GM19467 (cell line): Measurements from ENCODE around the gene NXPH1.
A peak's percentile ranks its signal among the peaks of the same experiment; 100 is the strongest.

Experiments used
- ATAC-seq: cut with Tn5 transposase; IDR thresholded peaks from one replicate; pipeline ENCODE4 v1.9.1; 2021; ENCODE audit warnings: mild to moderate bottlenecking, moderate library complexity; ENCODE audit not compliant: unreplicated experiment

Gene NXPH1

GRCh38 chr7:8433477-8434289 lies at the start of gene NXPH1:
TSS of gene NXPH1 (plus strand) at chr7:8433609.
- ATAC-seq, result no peak

- no peak for ATAC-seq
These were observed 48.5 kb upstream of the NXPH1 start for GRCh38 chr7:8384901-8385300.

DNA sequence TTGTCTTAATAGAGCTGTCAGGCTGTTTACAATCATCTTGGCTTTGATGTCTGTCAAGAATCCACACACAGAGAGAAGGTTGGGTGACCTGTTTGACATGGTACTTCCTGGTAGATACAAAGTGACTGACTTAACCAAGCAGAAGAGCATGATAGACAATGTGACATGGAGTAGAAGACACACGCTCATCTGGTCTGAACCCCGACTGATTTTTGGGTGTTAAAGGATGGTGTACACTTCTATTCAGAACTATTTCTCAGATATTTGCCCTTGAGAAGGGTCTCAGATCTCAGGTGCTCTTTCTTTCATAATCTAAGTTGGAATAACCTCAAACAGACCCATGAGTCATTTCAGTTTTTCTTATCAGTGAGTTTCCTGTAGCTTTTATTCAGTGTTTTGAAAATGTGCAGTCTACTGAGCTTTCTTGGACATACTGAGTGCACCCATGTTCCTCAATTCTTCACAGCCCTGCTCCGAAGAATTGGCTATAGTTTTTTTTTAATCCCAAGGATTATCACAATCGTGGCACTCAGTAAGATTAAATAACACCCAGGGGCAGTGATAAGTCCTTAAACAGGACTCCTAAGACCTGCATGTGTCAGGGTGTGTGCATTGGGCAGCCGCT lies 46.4 kb upstream of the NXPH1 start:
- peak; percentile 74 for ATAC-seq

DNA sequence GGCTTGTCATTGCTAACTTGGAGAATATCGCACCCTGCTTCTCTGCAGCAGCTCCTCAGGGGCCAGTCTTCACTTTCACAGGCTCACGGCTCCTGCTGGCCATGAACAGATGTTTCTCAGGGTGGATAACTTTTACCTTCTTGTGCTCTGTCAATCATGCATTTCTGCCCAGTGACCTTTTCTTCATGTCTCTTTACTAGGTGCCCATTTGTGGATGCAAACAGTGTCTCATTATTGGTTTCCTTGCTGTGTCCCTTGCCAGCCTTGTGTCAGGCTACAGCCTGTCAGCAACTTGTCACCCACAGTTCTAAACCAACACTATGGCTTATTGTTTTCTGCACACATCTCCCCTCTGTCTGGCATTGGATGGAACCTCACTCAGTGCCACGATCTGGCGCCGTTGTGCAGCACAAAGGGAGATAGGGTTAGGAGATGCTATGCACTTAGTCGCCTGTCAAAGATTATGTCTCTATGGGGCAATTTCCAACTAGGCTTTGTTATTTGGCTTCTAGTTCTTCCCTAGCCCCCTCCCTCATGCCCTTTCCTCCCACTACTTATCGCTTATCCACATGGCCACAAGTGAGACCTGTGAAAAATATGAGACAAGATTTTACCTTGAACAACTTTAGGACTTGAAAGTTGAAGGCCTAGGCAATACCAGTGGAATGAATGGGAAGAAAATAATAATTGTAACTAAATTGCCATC lies 45.7 kb upstream of the NXPH1 start:
- ATAC-seq, result peak; percentile 52

GRCh38 chr7:8388257-8388625 lies 45.2 kb upstream of the NXPH1 start:
- ATAC-seq, result no peak

DNA sequence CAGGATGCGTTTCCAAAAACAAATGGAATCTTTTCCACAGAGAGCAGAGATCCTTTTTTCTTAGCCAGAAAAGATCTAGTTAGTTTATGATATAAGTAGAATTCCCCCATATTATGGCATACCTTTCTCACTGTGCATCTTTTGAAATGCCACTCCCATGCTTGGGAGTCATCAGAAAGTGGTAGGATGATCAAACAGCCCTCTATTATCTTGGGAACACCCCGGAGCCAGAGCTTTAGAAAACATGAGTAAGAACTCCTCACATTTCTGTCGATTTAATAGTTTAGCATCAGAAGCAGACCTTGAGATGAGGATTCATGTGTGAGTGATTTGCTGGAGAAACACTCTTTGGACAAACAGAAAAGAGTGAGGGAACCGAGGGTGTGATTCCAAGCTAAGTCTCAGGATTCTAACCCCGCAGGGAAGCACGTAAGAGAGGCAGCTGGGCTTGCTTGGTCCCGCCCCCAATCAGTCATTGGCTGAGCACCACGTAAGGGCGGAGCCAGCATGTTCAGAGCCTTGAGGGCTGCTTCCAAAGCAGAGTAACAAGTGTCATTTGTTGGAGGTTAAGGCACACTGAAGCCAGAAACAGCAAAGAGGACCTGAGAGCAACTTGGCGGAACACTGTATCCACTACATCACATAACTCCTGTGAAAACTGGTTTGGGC lies 43.7 kb upstream of the NXPH1 start:
- ATAC-seq, result no peak

DNA sequence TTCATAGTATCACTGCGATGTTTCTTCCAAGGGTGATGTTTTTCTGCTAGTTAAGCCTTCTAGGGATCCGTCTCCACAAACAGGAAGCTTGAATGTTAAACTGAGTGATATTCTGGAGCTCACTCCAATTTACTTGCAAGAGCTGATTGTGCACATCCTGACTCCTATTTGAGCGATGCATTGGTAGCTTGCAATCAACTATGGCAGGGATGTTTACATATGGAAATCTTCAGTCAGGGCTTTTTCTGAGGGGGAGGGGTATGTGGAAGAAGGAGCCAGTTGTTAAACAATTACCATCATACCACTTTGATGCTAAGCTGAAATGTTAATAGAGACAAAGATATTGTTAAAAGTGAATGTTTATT lies 43.2 kb upstream of the NXPH1 start:
- ATAC-seq, result no peak

GRCh38 chr7:8391353-8392062 lies 41.9 kb upstream of the NXPH1 start:
- no peak for ATAC-seq

DNA sequence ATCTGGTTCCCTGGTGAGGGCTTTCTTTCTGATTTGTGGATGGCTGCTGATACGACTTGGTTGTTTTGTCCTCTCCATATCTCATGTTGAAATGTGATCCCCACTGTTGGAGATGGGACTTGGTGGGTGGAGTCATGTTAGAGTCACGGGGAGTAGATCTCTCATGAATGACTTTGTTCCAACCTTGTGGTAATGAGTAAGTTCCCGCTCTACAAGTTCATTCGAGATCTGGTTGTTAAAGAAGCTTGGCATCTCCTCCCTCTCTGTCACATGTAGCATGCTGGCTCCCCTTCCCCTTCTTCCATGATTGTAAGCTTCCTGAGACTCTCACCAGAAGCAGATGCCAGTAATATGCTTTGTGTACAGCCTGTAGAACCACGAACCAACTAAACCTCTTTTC lies 37.1 kb upstream of the NXPH1 start:
- no peak for ATAC-seq

DNA sequence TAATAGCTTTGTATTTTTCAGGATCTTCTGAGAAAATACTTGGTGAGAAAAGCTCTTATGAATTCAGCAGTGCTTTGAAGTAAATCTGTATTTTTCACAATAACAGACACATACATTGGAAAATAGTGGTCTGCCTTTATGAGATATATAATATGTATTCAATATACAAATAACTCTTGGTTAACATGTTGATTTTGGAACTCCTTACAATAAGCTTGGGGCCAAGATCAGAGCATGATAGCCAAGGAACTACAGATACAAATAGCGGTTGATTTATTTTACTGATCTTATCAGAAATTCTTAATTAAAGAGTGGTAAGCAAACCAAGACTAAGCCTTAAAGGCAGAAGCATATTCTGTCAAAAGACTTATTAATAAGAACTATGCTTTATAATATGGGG lies 24.5 kb upstream of the NXPH1 start:
- no peak for ATAC-seq

DNA sequence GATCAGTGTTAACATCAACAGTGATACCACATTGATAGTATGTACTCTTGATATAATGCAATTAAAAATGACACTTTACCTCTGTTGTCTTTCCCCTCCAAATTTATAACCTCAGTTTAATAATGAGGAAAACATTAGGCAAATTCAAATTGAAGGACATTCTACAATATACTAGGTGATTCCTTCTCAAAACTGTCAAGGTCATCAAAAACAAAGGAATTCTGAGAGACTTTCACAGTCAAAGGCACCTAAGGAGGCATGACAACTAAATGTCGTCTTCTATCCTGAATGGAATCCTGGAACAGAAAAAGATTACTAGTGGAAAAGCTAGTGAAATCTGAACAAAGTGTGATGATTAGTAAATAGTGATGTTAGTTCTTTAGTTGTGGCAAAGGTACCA lies 22.3 kb upstream of the NXPH1 start:
- no peak for ATAC-seq

DNA sequence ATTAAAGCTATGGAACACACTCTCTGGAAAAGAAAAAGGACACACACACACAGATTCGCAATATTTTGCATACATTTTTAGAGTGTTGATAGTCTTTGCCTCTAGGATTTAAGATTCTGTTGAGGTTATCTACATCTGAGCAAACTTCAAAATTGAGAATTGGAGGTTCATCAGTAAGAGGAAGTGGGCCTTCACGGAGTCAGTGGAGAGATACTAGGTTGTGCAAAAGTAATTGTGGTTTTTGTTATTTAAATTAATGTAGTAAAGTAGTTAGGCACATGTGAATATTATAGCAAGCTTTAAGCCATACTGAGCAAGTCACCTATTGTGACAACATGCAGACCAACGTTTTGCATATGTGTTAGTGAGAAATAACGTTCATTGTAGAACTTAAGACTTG lies 19.8 kb upstream of the NXPH1 start:
- ATAC-seq, result no peak

GRCh38 chr7:8418629-8419245 lies 14.7 kb upstream of the NXPH1 start:
- no peak for ATAC-seq

DNA sequence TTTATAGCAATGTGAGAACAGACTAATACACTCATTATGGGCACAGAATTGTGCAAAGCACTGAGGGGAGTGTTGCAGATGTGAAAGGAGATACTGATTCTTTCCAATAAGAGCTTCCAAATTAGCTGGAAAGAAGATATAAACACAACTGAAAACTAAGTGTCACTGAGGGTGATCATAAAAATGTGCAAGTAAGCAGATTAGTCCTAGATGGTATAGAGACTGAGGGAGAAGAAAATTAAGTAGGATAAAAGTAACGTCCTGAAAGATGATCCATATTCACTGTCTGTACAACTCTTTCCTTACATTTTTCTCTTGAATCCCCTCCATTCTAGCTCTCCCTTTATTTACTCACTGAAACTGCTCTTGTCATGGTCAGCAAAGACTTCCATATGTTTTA lies 11.2 kb upstream of the NXPH1 start:
- ATAC-seq, result no peak

- no peak for ATAC-seq
These were observed 10.4 kb upstream of the NXPH1 start for GRCh38 chr7:8423057-8423456.

DNA sequence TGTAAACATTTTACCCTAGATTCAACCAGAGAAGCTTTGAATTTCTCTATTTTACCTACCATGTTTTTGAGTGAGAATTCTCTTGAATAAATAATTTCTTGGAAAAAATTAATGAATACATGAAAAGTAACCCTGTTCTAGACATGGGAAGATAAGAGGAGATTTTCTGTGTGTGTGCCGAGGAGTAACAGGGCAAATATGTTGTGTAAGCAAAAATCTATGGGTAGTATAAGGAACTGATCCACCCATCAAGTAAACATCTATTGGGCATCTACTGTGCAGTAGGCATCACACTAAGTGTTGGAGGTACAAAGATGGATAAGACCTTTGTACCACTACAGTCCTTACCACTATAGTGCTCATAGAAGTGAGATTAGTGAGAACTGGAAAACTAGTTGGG lies 8.2 kb upstream of the NXPH1 start:
- no peak for ATAC-seq

DNA sequence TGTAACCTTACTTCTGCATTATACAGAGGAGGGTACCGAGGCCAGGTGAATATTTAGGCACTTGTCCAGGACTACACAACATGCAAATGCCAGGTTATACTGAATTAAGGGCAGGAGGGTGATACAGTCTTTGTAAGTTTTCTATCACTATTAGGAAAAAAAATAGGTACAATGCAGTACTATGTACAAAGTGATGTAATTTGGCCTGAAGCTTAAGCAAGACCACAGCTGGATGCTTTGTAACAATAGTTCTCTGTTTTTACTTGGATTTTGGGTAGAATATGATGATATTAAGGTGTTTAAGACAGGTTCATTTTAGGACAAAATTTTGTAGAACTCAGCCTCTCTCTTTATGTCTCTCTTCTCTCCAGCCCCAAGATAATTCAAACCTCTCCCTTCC lies 2.8 kb upstream of the NXPH1 start:
- ATAC-seq, result no peak

DNA sequence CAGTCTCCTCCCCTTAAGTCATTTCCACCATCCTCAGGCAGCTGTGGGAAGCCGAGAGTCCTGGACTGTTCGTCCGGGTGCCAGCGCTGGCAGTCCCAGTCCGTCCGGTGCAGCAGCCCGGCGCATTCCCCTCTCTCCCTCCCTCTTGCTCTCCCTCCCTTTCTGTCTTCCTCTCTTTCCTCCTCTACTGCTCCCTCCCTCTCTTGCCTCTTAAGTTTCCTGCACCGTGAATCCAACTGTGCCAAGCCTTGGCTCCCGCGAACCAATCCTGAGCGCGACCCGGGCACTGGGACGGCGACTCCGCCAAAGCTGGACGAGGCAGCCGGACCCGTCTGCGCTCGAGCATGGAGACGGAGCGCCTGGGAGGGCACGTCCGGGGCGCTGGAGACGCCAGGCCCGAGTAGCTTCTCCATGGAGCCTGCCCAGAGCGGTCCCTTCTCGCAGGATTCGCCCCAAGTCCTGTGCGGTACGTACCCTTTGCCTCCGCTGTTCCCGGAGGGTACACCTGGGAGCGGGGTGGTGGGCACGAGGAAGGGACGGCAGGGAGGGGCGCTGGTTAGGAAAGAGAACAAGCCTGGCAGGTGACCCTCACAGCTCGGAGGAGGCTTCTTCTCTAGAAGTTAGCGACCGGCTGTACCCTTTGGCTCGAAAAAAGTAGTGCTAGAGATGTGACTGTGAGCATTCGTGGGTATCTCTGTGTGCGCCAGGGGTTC lies 1.0 kb downstream of the NXPH1 start:
- ATAC-seq, result no peak

GRCh38 chr7:8435095-8435494 lies 1.7 kb downstream of the NXPH1 start:
- ATAC-seq, result no peak
